Suppressor macrophage treated with lipopolysaccharide for 4 hours (primary cell): ENCODE measurements around the gene TBC1D1.

Experiments
- DNase-seq: peaks from one replicate; pipeline ENCODE4 v3.0.0-alpha.2; 2020

TBC1D1 gene

DNA sequence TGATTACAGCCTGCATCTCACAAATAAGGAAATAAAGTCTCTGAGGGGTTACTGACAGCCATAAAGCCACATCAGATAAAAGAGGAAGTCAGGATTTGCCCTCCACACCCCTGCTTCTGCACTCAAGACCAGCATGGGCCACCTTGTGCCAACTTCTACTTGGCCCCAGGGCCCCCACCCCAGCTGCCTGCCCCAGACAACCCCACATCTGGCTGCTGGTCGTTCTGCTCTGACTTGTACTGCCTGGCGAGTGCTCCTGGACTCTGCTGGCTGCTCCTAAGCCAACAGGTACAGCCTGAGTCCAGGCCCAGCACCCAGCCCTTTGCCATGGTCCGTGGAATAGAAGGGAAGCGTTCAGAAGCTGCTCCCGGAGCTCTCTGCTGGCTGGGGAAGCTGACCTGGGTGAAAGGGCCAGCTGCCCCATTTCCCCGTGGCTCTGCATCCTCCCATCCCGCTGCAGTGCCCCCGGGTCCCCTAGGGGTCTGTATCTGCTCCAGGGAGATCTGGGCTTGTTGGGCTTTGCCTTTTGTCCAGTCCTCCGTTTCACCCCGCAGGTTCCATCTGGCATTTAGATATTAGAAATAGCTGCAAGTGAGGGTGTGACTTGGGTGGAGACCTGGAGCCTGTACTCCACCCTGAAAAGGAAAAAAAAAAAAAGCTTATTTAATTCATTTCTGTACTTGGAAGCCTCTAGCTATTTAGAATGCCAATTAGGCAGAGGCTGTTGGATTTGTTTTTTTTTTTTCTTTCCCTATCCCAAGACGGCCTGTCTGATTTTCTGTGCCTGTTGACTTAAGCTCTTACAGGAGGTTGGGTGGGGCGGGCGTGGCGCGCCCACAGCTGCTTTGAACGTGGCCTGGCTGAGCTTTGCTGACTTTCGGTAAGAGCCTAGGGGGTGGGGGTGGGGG lies 264.1 kb downstream of the TBC1D1 start:
- DNase-seq: no peak

DNA sequence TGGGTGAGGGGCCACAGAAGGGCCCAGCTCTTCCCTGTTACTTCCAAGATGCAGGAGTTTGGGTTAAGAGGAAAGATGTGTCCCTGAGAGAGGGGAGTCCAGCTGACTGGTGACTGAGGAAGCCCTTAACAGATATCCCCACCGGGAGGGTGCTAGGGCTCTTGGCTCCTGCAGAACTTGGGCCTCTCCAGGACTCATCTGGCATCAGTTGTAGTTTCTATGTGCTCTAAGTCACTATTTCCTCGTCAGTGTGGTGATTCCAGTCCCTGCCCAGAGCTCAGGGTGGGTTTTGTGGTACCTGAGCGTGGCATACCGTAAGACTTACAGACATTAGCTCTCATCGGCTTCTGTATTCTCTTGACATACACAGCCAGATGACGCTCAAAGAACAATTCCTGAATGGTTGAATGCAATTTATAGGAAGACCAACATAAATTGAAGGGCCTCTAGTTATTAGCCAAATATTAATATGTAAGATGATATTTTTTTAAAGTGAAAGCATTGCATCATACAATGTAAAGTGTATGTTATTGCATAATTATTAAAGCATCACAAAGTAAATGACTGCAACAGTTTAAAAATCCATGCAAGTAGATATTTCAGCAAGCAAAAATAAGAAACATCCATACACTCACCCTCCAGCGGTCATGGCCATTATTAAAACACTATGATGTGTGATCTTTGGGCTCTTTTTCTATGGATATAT lies 264.9 kb downstream of the TBC1D1 start:
- no peak for DNase-seq

DNA sequence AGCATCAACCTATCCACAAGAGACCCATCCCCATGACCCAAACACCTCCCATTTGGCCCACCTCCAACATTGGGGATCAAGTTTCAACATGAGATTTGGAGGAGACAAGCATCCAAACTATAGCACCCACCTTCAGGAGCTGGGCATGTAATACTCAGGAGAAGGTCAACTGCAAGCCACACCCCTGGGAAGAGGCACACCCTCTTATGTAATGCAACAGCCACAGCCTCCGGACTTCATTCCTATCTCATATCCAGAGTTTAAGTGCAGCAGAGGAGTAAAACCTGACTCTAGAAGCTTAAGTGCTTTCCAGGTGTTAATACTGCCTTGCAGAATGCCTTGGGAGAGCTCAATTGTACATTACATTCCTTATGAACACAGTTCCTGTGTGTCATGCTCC lies 266.7 kb downstream of the TBC1D1 start:
- no peak for DNase-seq

DNA sequence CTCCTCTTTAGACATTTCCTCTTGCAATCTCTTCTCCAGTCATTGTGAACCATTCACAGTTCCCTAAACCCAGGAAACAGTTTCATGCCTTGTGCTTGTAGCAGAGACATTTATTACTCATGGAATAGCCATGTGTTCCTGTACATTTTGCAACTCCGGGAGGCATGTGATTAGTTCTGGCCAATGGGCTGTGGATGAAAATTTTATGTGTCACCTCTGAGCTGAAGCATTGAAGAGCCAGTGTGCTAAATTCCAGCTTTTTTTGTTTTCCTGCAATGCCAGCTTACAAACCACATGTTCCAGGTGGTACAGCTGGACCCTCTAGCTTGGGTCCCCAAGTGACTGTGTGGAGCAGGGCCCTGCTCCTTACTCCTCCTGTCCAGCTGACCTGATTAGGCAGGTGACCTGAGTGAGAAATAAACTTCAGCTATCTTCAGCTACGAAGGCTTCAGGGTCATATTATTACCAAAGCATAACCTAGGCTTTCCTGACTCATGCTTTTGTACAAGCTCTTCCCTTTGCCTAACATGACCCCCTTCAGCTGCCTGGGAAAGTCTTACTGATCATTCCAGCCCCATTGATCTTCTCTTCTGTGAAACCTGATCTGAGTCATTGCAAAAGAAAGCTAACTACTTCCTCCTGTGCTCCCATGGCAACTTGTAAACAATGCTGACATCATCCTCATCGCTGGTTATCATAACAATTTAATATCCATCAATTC lies 269.8 kb downstream of the TBC1D1 start:
- DNase-seq: peak; percentile 96

DNA sequence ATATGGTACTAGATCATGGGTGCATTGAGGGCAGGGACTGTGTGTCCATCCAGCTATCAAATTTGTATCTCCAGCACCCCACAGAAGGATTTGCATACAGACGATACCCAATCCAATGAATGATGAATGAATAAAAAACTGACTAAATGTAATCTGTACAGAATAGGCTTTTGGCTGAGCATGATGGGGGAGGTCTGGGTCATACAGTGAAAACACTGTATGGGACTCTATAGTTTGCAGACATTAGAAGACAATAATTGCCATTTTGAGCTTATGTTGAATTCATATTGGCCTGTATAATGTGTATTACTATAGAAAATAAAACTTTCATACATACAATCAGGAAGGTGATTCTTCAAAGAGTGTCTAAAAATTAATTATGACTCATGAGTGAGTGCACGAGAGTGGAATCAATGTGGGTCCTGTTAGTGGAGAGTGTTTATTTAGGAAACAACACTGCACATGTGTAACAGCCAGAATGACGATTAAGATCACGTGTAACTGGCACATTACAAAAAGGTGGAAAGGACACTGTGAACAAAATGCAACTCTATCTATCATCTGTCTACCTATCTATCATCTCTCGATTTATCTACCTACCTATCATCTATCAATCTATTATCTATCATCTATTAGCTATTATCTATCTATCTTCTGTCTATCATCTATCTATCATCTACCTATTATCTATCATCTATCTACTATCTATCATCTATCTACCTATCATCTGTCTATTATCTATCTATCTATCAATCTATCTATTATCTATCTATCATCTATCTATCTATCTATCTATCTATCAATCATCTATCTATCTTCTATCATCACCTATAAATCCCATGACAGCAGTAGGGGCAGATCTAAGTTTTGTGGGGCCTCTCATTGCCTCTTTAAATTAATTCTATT lies 270.6 kb downstream of the TBC1D1 start:
- DNase-seq: no peak

DNA sequence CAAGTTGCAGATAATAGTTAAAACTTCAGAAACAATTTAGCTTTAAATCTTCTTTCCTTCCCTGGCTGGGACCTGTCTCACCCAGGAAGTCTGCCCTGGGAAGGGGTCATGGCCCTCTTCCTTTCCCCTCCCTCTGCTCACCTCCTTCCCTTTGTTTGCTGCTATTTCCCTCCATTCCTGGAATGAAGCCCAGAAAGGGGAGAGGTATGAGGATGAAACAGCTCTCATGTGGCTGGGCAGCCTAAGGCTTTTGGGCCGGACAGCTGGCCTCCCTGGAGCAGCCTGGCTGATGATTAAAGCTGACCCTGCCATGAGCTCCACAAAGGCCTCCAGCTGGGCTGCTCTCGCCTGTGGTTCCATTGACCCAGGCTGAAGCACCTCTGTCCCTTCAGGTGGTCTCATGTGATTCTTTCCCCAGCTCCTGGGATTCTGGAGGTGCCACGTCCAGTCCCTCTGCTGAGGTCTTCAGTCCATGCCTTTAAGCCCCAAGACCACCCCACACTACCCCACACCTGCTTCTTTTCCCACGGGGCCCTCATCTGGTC lies 271.4 kb downstream of the TBC1D1 start:
- DNase-seq: no peak

DNA sequence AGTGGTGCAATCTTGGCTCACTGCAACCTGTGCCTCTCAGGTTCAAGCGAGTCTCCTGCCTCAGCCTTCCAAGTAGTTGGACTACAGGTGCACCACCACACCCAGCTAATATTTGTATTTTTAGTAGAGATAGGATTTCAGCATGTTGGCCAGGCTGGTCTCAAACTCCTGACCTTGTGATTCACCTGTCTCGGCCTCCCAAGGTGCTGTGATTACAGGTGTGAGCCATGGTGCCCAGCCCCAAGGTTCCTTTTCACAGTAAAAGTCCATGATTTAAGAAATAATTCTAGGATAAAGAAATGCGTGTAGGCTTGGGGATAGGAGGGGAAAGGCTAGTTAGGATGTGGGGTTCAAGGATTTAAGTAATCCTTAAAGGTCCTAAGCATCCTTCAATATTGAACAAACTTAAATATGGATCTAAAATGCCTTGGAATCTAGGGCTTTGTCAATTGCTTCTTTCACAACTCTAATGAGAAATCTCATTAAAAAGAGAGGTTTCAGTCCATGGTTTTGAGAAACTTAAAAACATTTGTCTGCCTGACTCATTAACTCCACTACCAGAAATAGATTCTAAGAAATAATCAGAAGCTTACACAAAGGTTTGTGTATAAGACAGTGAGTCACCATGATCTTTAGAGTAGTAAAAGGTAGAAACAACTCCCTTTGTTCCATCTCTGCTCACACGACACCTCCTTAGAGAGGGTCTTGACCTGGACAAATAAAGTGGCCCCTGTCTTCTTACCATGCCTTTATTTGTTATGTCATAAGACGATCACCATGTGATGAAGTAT lies 272.5 kb downstream of the TBC1D1 start:
- DNase-seq: peak; percentile 49

DNA sequence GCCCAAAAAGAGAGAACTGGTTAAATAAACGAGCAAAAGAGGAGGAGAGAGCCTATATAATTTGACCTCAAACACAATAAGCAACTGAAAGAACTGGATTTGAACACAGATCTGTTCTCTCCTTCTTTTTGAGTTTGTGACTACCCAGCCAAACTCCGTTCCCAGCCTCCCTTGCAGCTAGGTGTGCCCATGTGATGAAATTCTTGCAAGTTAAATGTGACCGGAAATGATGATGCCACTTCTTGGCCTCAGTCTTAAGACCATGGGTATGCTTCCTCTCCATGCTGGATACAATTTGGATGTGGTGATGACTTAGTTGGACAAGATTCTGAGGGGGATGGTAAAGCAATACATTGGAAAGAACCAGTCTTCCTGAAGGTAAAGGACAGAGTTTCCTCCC lies 273.5 kb downstream of the TBC1D1 start:
- no peak for DNase-seq

DNA sequence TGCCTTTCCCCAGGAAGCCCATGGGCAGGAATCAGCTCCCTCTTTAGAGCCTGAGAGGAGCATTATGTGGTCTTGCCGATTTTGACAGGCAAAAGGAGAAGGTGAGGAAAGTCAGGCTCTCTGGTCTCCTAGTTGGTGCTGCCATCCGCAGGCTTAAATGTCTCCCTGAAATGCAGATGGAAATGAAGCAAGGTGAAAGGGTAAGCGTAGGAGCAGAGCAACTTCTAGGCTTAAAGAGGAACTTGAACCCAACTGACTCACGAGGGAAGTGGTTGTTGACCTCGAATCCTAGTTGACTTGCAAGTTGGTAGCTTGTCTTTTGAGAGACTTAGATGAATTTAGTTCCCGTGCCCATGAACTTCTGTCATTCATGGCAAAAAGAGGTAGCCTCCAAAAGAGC lies 275.2 kb downstream of the TBC1D1 start:
- peak; percentile 89 for DNase-seq

DNA sequence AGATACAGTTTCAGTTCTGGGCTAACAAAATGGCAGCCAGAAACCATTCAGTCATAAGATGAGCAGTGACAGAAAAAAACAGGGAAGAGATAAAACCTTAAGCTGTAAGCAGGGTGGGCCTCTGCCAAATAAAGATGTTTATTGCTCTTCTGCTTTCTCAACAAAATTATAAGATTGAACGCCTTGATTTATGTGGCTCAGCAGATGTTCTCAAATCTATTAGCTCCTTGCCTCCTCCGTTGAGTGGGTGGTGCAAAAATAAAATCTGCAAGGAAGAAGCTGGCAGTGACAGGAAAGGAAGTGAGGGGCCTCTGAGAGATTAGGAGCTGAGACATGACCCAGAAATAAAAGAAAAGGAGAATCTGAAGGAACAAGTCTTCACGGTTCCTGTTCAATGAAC lies 275.9 kb downstream of the TBC1D1 start:
- DNase-seq: no peak

DNA sequence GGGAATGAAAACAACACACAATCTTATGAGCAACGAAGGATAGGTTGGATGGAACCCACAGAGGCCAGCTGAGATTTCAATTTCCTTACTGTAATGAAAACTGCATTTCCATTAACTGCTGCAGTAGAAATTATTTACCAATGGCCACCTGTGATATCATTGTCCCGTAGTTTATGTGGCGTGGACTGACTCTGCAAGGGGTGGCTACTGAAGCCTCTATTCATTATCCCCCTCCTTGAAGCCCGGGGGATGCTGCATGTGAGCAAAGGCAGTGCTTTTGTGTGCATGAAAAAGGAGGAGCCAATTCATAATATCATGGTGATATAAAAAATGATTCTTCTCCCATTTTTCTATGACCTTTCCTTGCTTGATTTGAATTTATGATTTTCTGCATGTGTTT lies 277.1 kb downstream of the TBC1D1 start:
- DNase-seq: peak; percentile 48

DNA sequence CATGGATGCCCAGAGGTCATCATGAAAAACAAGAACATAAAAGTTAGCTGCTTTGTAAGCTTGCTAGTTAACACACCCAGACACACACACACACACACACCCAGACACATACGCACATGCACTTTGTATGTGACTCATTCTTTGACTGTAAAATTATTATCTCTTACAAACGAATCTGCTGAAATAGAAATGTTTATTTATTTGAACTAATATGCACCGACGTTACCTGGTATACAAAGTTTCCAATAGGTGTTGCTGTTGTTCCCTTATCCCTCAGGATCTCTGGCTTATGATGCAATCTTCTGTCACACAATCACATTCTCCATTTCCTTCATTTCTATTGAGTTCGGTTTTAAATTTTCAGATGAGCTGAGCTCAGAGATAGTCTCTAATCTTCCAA lies 278.6 kb downstream of the TBC1D1 start:
- DNase-seq: no peak

DNA sequence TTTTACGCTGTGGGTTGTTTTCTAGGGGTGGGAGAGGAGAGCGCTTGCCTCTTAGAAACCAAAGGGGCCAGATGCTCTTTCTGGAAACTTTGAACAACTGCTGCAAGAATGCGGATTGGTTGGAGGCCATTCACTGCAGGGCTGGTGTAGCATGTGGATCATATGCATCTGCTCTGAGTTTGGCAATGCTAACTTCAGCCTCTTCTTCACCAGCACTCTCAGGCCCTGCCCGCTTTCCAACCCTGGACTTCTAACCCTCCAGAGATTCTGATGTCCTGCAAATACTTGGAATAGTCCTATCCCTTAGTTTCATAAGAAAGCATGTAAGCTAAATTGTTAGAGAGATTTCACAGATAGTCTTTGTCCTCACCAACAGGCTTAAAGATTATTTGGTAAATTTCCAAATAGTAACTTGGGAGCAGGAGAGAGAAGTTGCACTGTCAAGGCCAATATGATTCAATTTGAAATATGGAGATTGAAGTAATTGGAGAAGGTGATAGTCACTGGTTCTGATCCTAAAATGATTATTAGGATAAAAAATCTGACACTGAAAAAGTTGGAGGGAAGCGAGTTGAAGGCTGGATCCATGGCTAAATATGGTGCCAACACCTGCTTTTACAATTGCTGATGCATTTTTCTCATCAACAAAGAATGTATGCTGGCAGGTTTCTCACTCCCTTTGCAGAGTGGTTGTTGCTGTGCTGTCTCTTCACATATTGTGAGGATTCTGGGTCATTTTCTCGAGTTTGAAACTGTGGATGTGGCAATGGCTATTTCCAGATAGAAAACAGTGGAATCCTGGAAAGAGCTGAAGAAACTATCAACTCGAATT lies 279.7 kb downstream of the TBC1D1 start:
- no peak for DNase-seq

DNA sequence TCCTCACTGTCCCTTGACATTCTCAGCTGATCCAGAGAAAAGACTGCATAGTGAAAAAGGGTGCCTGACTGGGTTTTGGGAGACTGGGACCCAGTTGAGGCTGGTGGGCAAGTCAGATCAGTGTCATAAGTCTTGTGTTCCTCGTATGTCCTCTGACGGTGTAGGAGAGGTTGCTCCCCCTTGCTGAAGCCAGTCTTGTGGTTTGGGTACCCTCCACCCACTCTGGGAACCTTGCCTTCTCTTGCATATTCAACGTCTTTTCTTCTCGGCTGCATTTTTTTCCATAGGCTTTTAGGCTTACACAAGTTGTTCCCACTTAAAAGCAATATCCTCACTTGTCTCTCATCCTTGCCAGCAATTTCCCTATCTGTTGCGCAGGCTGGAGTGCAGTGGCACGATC lies 281.2 kb downstream of the TBC1D1 start:
- DNase-seq: no peak

DNA sequence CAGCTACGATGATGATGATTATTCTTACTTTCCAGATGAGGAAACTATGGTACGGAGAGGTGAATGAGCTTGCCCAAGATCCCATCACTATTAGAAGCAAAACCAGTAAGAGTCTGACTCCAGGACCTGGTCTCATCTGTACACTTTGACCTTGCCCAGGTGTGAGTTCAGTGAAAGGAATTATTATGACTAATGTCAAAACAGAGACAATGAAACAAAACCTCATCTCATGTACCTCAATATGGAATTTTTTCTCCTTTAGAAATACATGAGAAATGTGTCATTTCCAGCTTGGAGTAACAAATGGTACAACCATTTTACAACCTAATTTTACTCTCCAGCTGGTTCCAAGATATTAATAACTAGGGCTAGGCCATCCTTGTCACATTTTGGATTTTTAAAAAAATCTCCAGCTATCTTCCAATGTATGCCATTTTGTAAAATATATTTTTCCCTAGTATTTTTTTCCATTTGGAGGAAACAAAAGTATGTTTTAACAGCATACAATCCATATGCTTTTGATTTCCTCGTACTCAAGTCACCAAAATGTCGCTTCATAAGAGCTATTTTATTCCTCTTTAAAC lies 283.1 kb downstream of the TBC1D1 start:
- no peak for DNase-seq

DNA sequence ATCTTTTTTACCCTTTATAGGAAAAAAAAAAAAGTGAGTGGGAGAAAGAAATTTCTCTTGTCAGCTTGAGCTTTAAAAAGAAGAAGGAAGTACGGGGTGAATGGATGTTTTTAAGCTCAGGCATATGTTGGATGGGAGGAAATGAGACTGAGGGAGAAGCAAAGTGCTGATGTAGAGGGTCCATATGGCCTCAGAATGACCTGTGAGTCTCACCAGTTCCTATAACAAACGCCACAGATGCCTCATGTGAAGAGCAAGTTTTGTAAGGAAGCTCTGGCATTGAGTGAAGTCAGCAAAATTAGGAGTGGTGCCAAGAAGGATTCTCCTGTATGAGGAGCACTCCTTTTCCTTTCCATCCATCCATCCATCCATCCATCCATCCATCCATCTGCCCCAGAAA lies 283.9 kb downstream of the TBC1D1 start:
- DNase-seq: peak; percentile 92

DNA sequence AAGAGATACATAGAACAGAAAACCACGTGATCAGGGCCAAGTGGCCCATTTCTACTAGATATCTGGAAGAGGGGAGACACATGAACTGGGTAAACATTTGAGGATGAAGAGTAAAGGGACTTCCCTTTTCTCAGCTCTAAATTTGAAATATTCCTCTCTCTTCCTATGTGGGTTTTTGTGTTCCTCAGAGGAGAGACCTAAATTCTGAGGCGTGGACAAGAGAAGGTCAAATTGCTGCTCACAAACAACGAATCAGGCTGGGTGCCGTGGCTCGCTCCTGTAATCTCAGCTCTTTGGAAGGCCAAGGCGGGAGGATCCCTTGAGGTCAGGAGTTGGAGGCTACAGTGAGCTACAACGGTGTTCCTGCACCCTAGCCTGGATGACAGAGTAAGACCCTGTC lies 285.3 kb downstream of the TBC1D1 start:
- peak; percentile 41 for DNase-seq

DNA sequence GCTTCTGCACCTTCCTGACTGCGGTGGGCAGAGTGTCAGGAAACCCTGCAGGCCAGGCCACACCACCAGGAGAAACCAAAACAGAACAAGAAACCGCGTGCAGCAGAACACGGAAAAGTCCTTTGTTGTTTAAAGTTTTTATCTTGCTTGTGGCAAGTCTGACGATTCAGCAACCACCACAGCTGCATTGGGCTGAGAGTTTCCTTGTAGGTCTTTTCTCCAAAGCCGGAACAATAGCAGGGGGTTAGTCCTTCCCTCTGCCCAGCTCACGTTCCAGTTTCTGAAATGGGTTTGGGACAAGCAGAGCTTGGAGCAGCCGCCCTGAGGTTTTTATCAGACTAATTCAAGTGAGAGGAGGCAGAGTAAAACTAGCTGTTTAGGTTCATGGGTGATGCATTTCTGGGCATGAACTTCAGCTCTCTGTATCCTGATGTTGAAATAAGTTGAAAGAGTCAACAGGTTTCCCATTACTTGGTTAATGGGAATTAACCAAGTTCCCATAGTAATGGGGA lies 286.2 kb downstream of the TBC1D1 start:
- DNase-seq: peak; percentile 54

DNA sequence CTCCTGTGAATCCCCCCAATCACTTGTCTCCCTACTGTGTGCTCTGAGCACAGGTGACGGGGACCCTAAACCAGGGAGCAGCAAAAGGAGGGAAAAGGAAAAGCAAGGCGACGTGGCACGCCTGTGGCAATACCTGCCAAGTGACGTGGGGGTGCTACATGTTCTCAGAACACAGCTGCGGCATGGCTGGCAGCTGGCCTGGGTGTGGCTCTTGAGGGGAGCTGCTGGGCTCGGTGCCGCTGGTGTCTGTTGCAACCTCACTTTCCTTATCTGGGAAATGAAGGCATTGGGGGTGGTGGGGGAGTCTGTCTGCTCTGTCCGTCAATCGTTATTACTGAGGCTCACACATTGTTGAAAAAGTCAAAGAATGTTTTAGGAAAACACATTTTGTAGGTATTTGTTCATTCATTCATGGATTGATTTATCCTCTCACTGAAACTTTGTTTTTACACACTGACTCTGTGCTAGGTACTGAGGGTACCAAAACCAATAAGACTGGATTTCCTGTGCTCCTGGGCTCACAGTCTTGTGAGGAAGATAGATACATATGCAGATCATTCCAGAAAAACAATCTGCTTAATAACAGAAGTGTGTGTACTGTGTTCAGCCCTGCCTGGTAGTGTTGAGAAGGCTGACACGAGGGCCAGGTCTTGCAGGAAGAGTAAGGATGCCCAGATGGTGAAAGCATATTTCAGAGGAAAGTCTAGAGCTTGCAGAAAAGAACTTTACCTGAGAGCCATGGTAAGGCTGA lies 286.9 kb downstream of the TBC1D1 start:
- DNase-seq: peak; percentile 55
